Activated CD4-positive, CD25-positive, alpha-beta regulatory T cell treated with anti-CD3 and anti-CD28 coated beads, Interleukin-2, amount 50 U/mL, for 72 hours (primary cell): Measurements from ENCODE around the gene SHROOM3.

Experiments used
- DNase-seq: peaks from one replicate; pipeline ENCODE4 v3.0.0; 2021

Gene SHROOM3

DNA sequence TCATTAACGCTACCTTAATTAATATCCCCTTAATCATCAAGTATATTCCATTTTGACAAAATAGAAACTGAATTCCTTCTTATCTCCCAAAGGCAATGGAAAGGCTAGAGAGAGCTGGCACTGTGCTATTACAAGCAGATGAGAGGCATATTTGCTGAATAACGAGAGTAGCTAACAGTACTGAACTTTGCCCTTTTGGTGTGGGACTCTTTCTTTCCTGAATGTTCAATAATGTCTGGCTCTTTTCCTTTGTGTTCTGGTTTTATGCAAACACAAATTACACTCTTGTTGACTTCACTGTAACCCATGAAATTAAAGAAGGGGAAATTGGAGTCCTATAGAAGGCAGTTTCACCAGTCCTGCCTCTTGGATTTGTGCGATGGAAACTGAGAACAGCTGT lies 63.5 kb downstream of the SHROOM3 start:
- DNase-seq: no peak

GRCh38 chr4:76499461-76499860 lies 64.4 kb downstream of the SHROOM3 start:
- DNase-seq: no peak

GRCh38 chr4:76502886-76503285 lies 67.9 kb downstream of the SHROOM3 start:
- DNase-seq: no peak

- DNase-seq: no peak
These were observed 69.8 kb downstream of the SHROOM3 start for GRCh38 chr4:76504613-76505465.

- no peak for DNase-seq
These were observed 76.9 kb downstream of the SHROOM3 start for GRCh38 chr4:76511947-76512346.

GRCh38 chr4:76513482-76513881 lies 78.5 kb downstream of the SHROOM3 start:
- no peak for DNase-seq

DNA sequence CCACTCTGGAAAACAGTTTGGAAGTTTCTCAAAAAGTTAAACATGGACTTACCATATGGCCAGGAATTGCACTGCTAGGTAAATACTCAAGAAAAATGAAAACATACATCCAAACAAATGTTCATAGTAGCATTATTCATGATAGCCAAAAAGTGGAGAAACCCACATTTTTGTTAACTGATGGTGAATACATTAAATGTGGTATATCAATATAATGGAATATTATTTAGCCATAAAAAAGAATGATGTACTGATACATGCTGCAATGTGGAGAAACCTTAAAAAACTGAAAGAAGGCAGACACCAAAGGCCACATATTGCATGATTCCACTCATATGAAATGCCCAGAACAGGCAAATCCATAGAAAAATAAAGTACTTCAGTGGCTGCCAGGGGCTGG lies 79.1 kb downstream of the SHROOM3 start:
- no peak for DNase-seq

- no peak for DNase-seq
These were observed 81.2 kb downstream of the SHROOM3 start for GRCh38 chr4:76515975-76516843.

GRCh38 chr4:76518241-76518640 lies 83.2 kb downstream of the SHROOM3 start:
- DNase-seq: no peak

GRCh38 chr4:76523593-76523992 lies 88.6 kb downstream of the SHROOM3 start:
- no peak for DNase-seq

DNA sequence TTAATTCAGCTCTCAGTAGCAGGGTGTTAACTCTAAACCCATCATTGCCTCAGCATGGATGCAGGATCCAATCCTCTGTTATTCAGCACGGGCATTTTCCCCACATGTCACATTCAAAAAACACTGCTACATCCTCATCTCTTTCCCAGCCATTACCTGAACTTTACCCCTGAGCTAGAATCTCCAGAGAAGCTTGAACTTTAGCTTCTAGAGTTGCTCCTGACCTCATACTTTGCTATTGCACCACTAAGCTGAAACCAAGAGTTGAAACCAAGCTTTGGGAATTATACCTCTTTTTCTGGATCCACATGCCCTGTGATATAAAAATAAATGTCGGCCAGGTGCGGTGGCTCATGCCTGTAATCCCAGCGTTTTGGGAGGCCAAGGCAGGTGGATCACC lies 90.7 kb downstream of the SHROOM3 start:
- DNase-seq: no peak

DNA sequence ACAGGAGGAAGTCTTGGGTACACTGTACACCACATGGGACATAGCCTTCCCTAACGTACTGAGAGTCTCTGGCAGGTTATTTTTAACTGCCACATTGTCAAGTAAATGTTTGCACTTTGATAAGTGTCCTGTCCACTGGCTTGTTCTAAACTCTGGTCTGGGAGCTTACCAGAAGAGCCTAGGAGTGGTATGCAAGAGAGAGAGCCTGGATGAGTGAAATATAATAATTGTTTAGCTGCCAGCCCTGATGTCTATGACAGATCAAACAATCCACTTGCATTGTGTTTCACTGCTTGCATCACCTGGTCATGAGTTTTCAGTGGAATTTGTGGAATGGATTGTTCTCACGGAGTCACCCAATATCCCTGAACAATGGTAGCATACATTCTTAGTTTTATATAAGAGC lies 91.6 kb downstream of the SHROOM3 start:
- DNase-seq: no peak

DNA sequence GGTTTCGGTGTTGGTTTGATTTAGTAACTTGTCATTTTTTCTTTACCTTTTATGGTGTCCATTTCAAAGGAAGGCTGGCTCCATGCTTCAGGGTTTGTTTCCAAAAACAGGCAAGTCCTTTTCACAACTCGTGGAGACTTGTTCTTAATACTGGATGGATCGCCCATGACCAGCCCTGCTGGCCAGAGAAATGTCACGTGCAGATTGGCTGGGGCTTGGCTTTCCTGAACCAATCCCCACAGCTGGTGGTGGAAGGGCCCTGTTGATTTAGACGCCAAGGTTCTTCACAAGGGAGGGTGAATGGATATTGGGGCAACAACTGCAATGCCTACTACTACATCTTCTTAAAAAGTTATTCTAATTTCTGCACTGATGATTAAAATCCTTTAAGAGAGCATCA lies 92.6 kb downstream of the SHROOM3 start:
- no peak for DNase-seq

- no peak for DNase-seq
These were observed 96.6 kb downstream of the SHROOM3 start for GRCh38 chr4:76531597-76531996.

GRCh38 chr4:76532805-76533204 lies 97.8 kb downstream of the SHROOM3 start:
- no peak for DNase-seq

DNA sequence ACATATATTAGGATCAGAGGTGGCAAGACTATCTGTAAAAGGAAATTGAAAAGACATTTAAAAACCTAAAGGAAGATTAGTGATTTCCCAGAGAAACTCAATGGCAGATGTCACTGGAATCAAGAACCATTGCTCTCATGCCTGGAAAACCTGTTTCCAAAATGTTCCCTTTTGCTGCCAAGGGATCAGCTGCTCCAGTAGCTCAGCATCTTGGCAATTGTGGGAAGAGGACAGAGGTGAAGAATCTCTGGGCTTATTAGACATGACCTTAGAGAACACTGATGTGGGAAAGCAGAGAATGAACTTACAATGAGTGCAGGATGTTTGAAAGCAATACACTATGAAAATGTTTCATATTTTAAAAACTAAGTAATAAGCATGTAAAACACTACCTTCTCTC lies 98.3 kb downstream of the SHROOM3 start:
- DNase-seq: no peak

- no peak for DNase-seq
These were observed 100.8 kb downstream of the SHROOM3 start for GRCh38 chr4:76535603-76536372.

GRCh38 chr4:76536373-76536689 lies 101.3 kb downstream of the SHROOM3 start:
- no peak for DNase-seq

GRCh38 chr4:76538296-76538695 lies 103.3 kb downstream of the SHROOM3 start:
- DNase-seq: no peak

DNA sequence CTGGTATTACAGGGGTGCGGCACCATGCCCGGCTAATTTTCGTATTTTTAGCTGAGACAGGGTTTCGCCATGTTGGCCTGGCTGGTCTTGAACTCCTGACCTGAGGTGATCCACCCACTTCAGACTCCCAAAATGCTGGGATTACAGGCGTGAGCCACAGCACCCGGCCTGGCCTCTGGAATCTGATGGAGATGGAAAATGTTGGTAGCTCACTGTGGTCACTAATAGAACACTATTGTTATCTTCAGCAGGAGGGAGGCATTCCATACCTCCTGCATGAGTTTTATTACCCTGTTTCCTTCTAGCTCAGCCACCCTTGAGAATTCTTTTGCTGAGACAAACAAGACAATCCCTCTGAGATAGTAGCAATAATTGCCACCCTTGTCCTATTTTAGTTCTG lies 105.0 kb downstream of the SHROOM3 start:
- DNase-seq: no peak

GRCh38 chr4:76540486-76540885 lies 105.5 kb downstream of the SHROOM3 start:
- no peak for DNase-seq

- DNase-seq: no peak
These were observed 108.3 kb downstream of the SHROOM3 start for GRCh38 chr4:76543378-76543777.

DNA sequence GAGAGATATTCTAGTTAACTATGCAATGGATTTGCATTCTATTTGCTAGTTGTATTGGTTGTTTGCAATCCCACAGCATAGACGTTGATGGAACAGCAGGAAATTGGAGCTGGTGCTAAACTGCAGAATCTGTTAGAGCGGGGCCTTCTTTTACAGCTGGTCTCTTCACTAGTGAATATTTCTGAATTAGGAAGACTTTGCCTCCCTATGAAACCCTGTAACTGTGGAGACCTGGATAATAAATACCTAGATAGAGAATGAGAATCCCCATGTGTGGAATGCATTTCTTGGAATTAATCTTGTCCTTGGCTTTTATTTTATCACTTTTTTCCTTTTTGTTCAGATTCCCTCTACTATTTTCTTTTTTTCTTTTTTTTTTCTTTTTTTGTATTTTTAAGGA lies 109.7 kb downstream of the SHROOM3 start:
- DNase-seq: no peak
